Esophagus muscularis mucosa (tissue), 4 donors: ENCODE measurements around the gene SLC1A1.

Source experiments
- CTCF ChIP-seq, 3 experiments: fragments of 200-600 bp in 2 of 3; fragments of 450-650 bp in 1 of 3; sonication (generic) in 2 of 3; IDR thresholded peaks; one replicate each; pipeline ENCODE4 v1.5.1; 2017 to 2019; ENCODE audit warnings: antibody characterized with exemption in 3 of 3, mild to moderate bottlenecking in 2 of 3, moderate library complexity in 1 of 3
- EP300 ChIP-seq: sonication (generic); formaldehyde crosslinking; IDR thresholded peaks from one replicate; pipeline ENCODE4 v1.6.1; 2017; ENCODE audit warnings: antibody characterized with exemption
- POLR2A ChIP-seq: fragments of 450-650 bp; IDR thresholded peaks from one replicate; pipeline ENCODE4 v1.6.1; 2017; ENCODE audit warnings: antibody characterized with exemption, moderate library complexity, mild to moderate bottlenecking, low read depth
- POLR2AphosphoS5 ChIP-seq, 2 donors: sonication (generic); formaldehyde crosslinking; IDR thresholded peaks; one replicate each; pipeline ENCODE4 v1.6.1; 2017; ENCODE audit warnings: antibody characterized with exemption in 2 of 2

- TF ChIP-seq CTCF (IDR thresholded peaks at IDR 0.05) (no peak), EP300 (no peak), POLR2AphosphoS5 (IDR thresholded peaks at IDR 0.05) (no peak), POLR2A (no peak)
These were observed 29.3 kb downstream of the SLC1A1 start for GRCh38 chr9:4519604-4520003.
